Measurements from ENCODE around the gene CDON. TPM values are rescaled to one million over a fixed set of nuclear protein-coding genes. Genes with fewer than 3 reads are reported as not detected.

The CDON gene
- total and polyA plus RNA-seq, 9 of the 15 experiments (the other 6 are each of a cell fraction or from before 2014, with no cell fraction given), result 0.08 to 0.64 (median 0.40) TPM

- TF ChIP-seq, protein P1, sequence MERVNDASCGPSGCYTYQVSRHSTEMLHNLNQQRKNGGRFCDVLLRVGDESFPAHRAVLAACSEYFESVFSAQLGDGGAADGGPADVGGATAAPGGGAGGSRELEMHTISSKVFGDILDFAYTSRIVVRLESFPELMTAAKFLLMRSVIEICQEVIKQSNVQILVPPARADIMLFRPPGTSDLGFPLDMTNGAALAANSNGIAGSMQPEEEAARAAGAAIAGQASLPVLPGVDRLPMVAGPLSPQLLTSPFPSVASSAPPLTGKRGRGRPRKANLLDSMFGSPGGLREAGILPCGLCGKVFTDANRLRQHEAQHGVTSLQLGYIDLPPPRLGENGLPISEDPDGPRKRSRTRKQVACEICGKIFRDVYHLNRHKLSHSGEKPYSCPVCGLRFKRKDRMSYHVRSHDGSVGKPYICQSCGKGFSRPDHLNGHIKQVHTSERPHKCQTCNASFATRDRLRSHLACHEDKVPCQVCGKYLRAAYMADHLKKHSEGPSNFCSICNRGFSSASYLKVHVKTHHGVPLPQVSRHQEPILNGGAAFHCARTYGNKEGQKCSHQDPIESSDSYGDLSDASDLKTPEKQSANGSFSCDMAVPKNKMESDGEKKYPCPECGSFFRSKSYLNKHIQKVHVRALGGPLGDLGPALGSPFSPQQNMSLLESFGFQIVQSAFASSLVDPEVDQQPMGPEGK (CRISPR knock-in tag; IDR thresholded peaks at IDR 0.05; ENCODE audit: borderline replicate concordance), result no peak
- TF ChIP-seq SRSF3 (IDR thresholded peaks at IDR 0.05; ENCODE audit: insufficient read depth, low read length) (no peak), NFYB (IDR thresholded peaks at IDR 0.05; ENCODE audit: extremely low read depth, insufficient read length) (no peak), ZNF407 (IDR thresholded peaks at IDR 0.05; ENCODE audit: low read depth) (no peak), NFE2 (IDR thresholded peaks at IDR 0.05; ENCODE audit: low read depth) (no peak), YBX1 (IDR thresholded peaks at IDR 0.05) (no peak), ZBTB1 (CRISPR knock-in tag; IDR thresholded peaks at IDR 0.05; ENCODE audit: borderline replicate concordance, low read depth) (no peak), BRF2 (IDR thresholded peaks at IDR 0.05; ENCODE audit: borderline replicate concordance, insufficient read depth, insufficient read length) (no peak), HDAC1 (IDR thresholded peaks at IDR 0.05) (no peak), CC2D1A (IDR thresholded peaks at IDR 0.05) (no peak), SAFB (IDR thresholded peaks at IDR 0.05; ENCODE audit: borderline replicate concordance, low read depth, low read length) (no peak), ZNF583 (CRISPR knock-in tag; IDR thresholded peaks at IDR 0.05) (no peak)
These were observed 114.2 kb downstream of the CDON start (continued) for GRCh38 chr11:125948278-125949051.
